Heart left ventricle (tissue), 16 donors: ENCODE data around the gene GABBR2. TPM values are rescaled to one million over a fixed set of nuclear protein-coding genes. Genes with fewer than 3 reads are reported as not detected.

Experiments used
- ATAC-seq, 4 donors: fragments of 200-7000 bp; cut with Tn5 transposase; one replicate each; pipeline ENCODE4 v1.9.1; 2020 to 2022; ENCODE audit warnings: moderate library complexity in 4 of 4, mild to moderate bottlenecking in 3 of 4, moderate number of reproducible peaks in 1 of 4
- DNase-seq, 5 donors: peaks; one replicate each; pipeline ENCODE4 v3.0.0-alpha.2; 2020
- H3K27ac ChIP-seq, 12 donors: fragments of 200-600 bp; sonication (generic) in 4 of 12; one replicate each; pipeline versions ENCODE4 v1.5.0 to v1.8.0; 2016 to 2022; ENCODE audit warnings: mild to moderate bottlenecking in 2 of 12
- H3K27me3 ChIP-seq, 9 donors: fragments of 200-600 bp; sonication (generic) in 2 of 9; one replicate each; pipeline versions ENCODE4 v1.5.1 to v1.8.0; 2016 to 2022; ENCODE audit warnings: mild to moderate bottlenecking in 3 of 9
- H3K36me3 ChIP-seq, 9 donors: fragments of 200-600 bp; sonication (generic) in 2 of 9; one replicate each; pipeline versions ENCODE4 v1.5.0 to v1.8.0; 2018 to 2022; ENCODE audit warnings: mild to moderate bottlenecking in 2 of 9
- H3K4me1 ChIP-seq, 12 donors: fragments of 200-600 bp; sonication (generic) in 4 of 12; one replicate each; pipeline versions ENCODE4 v1.5.0 to v1.8.0; 2016 to 2022; ENCODE audit warnings: mild to moderate bottlenecking in 3 of 12
- H3K4me3 ChIP-seq, 12 donors: fragments of 200-600 bp; sonication (generic) in 4 of 12; one replicate each; pipeline versions ENCODE4 v1.5.0 to v1.8.0; 2017 to 2022; ENCODE audit warnings: mild to moderate bottlenecking in 9 of 12, moderate library complexity in 4 of 12
- H3K9me3 ChIP-seq, 12 donors: fragments of 200-600 bp; sonication (generic) in 4 of 12; one replicate each; pipeline versions ENCODE4 v1.5.0 to v1.8.0; 2016 to 2022; ENCODE audit warnings: mild to moderate bottlenecking in 1 of 12
- CTCF ChIP-seq, 12 donors: fragments of 200-600 bp; sonication (generic) in 4 of 12; IDR thresholded peaks; one replicate each; pipeline versions ENCODE4 v1.5.0 to v1.8.0; 2018 to 2022; ENCODE audit warnings: antibody characterized with exemption in 12 of 12, mild to moderate bottlenecking in 5 of 12
- POLR2A ChIP-seq, 2 donors: fragments of 450-650 bp; IDR thresholded peaks; one replicate each; pipeline ENCODE4 v1.6.1; 2017; ENCODE audit warnings: antibody characterized with exemption in 2 of 2, mild to moderate bottlenecking in 2 of 2, moderate library complexity in 2 of 2
- WGBS, 4 donors: extraction: QIAGEN DNeasy Blood & Tissue Kit in 2 of 4; methylation state at CpG; one replicate each; pipeline versions ENCODE4 v1.1.5 to v1.1.7; 2013 to 2018; 5-methylcytosine and 5-hydroxymethylcytosine counted together
- intact Hi-C, 10 donors: fragments of 100-400 bp; cut with DNase I; formaldehyde crosslinking; loops; one replicate each; pipeline versions ENCODE4 v1.11.1 to v1.14.2; 2022
- polyA plus RNA-seq, 2 donors: library from polyadenylated mRNA; stranded (reverse); fragments of 200-250 nt; gene quantifications; one replicate each; pipeline ENCODE4 v1.2.3, GENCODE V29; 2013
- total RNA-seq, 9 donors: library from RNA; depleted of rRNA in 2 of 9; stranded (reverse); fragments of >200 nt in 2 of 9; fragmentation: NEBNext Ultra II Directional in 3 of 9; extraction: Animal tissue kit (Norgen Biotek cat#: 25700) in 3 of 9; gene quantifications; one replicate each; pipeline versions ENCODE4 v1.1.0 to v1.2.4, GENCODE V29; 2016 to 2023
- donor health status: ischemic (EF 13 %, LVEDD 7.1; RV severe dilation, severe dysfunction).
- donor health status: healthy with polysubstance abuse.
- donor health status: DM: no; HTN: yes; CAD: no.
- donor health status: DM: no; HTN: no; CAD: no.
- donor health status: ischemic (EF 25% LVEDD 6.9; RV normal size, moderate dysfunction).
- donor health status: ischemic (EF 25% LVEDD 5.7; RV mildly dilated, moderate dysfunction).
- donor health status: healthy.
- donor health status: DM: yes; HTN: yes; CAD: no.
- donor health status: ischemic (EF 35%, LVEDD 5.7; RV mildly dilated, moderate dysfunction).
- donor health status: nonischemic (EF 11% LVEDD 7.7; RV severe dilation, severe dysfunction).
- donor health status: DM: yes; HTN: yes; CAD: no.
- donor health status: PGD.
- donor health status: ischemic (EF 29% LVEDD 5.4; RV normal size, mild dysfunction).
- donor health status: nonischemic (EF 23%, LVEDD 6.1; RV moderate dilation, normal function).

Gene GABBR2
- total and polyA plus RNA-seq, 11 donors: 0.11 to 3.4 (median 0.58) TPM

GRCh38 chr9:98565152-98566135 is 143.3 kb downstream of the GABBR2 start:
- 87 to 98% (median 95%) methylated on average over 8 to 15 of the region's 15 CpGs for WGBS, 4 donors
- ATAC-seq: no peak
- H3K4me1 ChIP-seq: no peaks in the 10 kb centered on the region

GRCh38 chr9:98564714-98565113 is 144.0 kb downstream of the GABBR2 start:
- intact Hi-C loops: no loop called here
- Histone ChIP-seq H3K9me3 (no peaks in the 10 kb centered on the region), H3K27me3 (no peaks in the 10 kb centered on the region), H3K4me3 (no peak overlapping the region), H3K4me1 (no peaks in the 10 kb centered on the region), H3K36me3 (no peaks in the 10 kb centered on the region), H3K27ac (no peak overlapping the region)
- 81 to 90% (median 87%) methylated on average over 4 of the region's 4 CpGs for WGBS, 4 donors
- DNase-seq (no peak), ATAC-seq (no peak)
- TF ChIP-seq POLR2A (IDR thresholded peaks at IDR 0.05) (no peak), CTCF (IDR thresholded peaks at IDR 0.05) (no peak)

More at GRCh38 chr9:98565152-98566135, 143.3 kb downstream of the GABBR2 start:
- Histone ChIP-seq H3K9me3 (no peaks in the 10 kb centered on the region), H3K4me3 (no peak overlapping the region), H3K27ac (no peak overlapping the region), H3K36me3 (no peaks in the 10 kb centered on the region), H3K27me3 (no peaks in the 10 kb centered on the region)
- DNase-seq: no peak
- intact Hi-C loops: no loop called here
- TF ChIP-seq CTCF (IDR thresholded peaks at IDR 0.05) (no peak), POLR2A (IDR thresholded peaks at IDR 0.05) (no peak)

- TF ChIP-seq POLR2A (IDR thresholded peaks at IDR 0.05) (no peak), CTCF (IDR thresholded peaks at IDR 0.05) (no peak)
- H3K4me3 ChIP-seq: no peak overlapping the region
- H3K9me3 ChIP-seq: no peaks in the 10 kb centered on the region
- H3K27me3 ChIP-seq: no peaks in the 10 kb centered on the region
- ATAC-seq (no peak), DNase-seq (no peak)
- no peaks in the 10 kb centered on the region for H3K36me3 ChIP-seq
- WGBS, 4 donors: 85 to 96% (median 91%) methylated on average over 6 of the region's 6 CpGs
- intact Hi-C loops: no loop called here
- no peaks in the 10 kb centered on the region for H3K4me1 ChIP-seq
- no peak overlapping the region for H3K27ac ChIP-seq
Observed at GRCh38 chr9:98563988-98564387, 144.7 kb downstream of the GABBR2 start.

- TF ChIP-seq POLR2A (IDR thresholded peaks at IDR 0.05): no peak
- no peak for TF ChIP-seq CTCF (IDR thresholded peaks at IDR 0.05)
- WGBS, 4 donors: 80 to 88% (median 84%) methylated on average over 14 of the region's 14 CpGs
- H3K36me3 ChIP-seq: no peaks in the 10 kb centered on the region
- H3K9me3 ChIP-seq: no peaks in the 10 kb centered on the region
- H3K4me1 ChIP-seq: peaks cover 0 to 2% (median 0%) of the 10 kb centered on the region in 12 donors
- H3K27ac ChIP-seq: no peak overlapping the region
- no peak overlapping the region for H3K4me3 ChIP-seq
- H3K27me3 ChIP-seq: no peaks in the 10 kb centered on the region
- ATAC-seq: no peak
- no peak for DNase-seq
- intact Hi-C loops: no loop called here
Observed at GRCh38 chr9:98563212-98563907, 145.4 kb downstream of the GABBR2 start.
